Activated naive CD8-positive, alpha-beta T cell treated with anti-CD3 and anti-CD28 coated beads, Interleukin-2, amount 50 U/mL, for 16 hours (primary cell): Measurements from ENCODE around the gene CRK.

Experiments
- DNase-seq: peaks from one replicate; pipeline ENCODE4 v3.0.0-alpha.2; 2020; ENCODE audit warnings: low read depth, low spot score

The CRK gene

GRCh38 chr17:1486802-1487695, 31.0 kb upstream of the CRK start:
- DNase-seq: peak; percentile 40

- no peak for DNase-seq
Measured at GRCh38 chr17:1485423-1486376, 29.7 kb upstream of the CRK start.

DNA sequence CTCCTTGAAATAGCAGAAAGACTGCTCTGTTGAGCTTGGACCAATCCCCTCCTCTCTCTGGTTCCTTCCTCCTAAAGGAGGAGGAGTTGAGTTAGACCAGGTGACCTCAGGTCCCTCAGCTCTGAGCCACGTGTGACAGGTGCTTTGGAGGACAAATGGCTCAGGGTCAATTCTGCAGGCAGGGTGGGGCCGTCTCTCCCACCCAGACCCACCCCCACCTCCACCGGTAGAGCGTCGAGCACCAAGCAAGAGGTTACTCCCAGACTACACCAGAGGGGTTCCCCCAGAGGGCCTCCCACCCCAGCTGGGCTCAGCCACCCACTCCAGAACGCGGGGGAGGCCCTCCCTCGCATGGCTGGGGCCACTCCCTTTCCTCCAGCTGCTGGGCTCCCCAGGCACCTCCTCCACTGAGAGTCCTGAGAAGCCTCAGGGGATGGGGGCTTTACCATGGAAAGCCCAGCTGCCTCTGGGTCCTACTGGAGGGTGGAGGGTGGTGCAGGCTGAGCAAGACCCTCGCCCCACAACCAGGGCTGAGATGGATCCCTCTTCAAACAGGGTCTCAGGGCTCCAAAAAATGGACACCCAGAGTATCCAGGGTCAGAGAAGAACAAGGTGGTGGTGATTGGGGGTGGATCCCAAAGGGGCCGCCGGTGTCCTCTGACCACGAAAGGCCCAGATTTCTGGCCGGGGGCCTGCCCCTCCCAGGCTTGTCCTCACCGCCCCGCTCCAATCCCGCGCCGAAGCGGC, 28.8 kb upstream of the CRK start:
- DNase-seq: no peak

- DNase-seq: no peak
Measured at GRCh38 chr17:1484060-1484535, 28.1 kb upstream of the CRK start.

DNA sequence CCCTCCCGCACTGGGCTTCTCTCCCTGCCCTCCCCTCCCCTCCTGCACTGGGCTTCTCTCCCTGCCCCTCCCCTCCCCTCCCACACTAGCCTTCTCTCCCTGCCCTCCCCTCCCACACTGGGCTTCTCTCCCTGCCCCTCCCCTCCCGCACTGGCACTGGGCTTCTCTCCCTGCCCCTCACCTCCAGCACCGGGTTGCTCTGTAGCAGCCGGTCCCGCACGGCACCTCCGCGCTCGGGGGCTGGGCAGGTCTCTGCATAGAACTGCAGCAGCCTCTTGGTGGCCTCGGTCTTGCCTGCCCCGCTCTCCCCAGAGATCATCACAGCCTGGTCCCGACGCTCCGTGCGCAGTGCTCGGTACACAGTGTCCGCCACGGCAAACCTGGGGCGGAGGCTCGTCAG, 26.6 kb upstream of the CRK start:
- DNase-seq: no peak

DNA sequence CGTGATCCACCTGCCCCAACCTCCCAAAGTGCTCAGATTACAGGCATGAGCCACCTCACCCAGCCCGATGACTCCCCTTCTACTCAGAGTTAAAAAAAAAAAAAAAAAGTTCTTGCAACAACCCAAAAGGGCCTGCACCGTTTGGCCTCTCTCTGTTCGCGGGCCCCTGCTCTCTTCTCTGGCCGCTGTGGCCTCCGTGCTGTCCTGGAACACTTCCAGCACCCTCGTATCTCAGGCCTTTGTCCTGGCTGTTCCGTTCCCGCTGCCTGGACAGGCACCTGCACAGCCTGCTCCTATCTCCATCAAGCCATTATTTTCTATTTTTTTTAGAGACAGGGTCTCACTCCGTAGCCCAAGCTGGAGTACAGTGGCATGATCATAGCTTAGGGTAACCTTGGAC, 25.7 kb upstream of the CRK start:
- DNase-seq: no peak

GRCh38 chr17:1480747-1481465, 24.9 kb upstream of the CRK start:
- no peak for DNase-seq

DNA sequence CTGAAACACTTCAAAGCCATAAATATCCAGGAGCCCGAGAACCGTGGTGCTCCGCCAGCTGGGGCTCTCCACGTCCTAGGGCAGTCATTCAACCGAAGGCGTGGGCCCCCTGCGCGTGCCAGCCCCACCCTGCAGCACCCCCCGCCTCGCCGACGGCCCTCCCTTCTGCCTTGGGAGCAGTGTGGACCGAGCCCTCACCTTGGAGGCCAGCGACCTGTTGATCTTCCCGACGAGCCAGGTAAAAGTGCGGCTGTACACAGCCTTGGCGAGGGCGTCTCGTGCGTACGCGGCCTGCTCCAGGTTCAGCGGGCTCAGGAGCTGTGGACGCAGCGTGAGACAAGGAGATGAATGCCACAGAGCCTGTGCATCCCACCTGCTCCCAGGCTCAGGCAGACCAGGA, 22.4 kb upstream of the CRK start:
- no peak for DNase-seq

GRCh38 chr17:1475321-1475854, 19.4 kb upstream of the CRK start:
- no peak for DNase-seq

DNA sequence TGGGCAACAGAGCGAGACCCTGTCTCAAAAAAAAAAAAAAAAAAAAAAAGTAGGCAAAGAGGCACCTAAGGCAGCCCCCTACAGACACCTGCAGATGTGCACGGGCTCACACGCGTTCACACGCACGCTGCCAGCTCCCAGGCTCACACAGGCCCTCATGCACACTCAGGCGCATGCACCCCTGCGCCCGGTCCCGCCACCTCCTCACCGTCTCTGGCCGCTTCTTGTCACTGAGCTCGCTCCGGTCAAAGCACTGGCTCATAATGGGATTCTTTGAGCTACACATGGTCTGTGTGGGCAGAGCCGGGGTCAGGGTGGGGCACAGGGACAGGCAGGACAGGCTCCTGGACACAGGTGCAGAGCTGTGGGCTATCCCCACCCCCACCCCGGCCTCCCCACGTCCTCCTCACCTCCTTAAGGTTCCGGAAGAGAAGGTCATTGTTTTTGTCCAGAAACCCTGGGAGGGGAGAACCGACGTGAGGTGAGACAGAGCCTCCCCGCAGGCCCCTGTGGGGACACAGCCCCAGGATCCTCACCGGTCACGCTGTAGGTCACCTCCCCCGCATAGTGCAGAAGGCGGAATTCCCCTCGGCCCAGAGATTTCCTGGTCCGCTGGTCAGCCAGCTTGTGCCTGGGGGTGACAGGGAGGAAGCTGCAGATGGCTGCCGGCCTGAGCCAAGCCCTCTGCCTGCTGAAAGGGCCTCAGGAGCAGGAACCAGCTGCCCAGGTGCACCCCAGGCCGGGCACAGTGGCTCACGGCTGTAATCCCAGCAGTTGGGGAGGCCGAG, 18.6 kb upstream of the CRK start:
- DNase-seq: no peak

DNA sequence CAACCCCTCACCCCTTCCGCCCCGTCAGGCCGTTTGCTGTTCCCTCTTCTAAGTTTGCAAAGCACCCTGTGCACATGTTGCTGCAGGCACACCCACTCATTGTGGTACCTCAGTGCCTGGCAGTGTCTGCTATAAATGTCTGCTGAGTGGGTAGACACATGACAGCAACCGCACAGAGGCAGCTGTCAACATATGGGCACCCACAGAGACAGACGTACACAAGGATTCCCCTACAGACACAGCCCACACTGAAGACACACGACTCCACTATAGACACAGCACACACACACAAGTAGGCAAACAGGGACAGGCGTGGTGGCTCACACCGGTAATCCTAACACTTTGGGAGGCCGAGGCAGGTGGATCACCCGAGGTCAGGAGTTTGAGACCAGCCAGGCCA, 17.8 kb upstream of the CRK start:
- no peak for DNase-seq

- no peak for DNase-seq
Measured at GRCh38 chr17:1473170-1473569, 17.1 kb upstream of the CRK start.

GRCh38 chr17:1471911-1472821, 16.1 kb upstream of the CRK start:
- no peak for DNase-seq

DNA sequence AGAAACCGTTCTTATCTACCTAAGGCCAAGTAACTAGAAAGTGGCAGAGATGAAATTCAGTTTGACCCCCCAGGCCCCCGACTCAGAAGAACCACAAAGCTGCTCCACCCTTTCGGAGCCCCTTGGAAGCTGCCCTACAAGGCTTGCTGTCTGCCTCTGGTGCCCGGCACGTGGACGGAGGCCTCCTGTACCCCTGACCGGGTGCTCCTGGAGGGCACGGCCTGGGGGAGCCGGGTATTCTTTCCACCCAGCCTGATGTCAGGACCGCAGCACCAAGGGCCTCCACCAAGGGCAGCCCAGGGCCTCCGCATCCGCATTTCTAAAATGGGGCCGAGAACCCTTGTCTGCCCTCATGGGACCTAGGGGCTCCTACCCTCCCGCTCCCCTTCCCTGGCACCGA, 15.5 kb upstream of the CRK start:
- DNase-seq: no peak

- DNase-seq: no peak
Measured at GRCh38 chr17:1470755-1471462, 14.9 kb upstream of the CRK start.

DNA sequence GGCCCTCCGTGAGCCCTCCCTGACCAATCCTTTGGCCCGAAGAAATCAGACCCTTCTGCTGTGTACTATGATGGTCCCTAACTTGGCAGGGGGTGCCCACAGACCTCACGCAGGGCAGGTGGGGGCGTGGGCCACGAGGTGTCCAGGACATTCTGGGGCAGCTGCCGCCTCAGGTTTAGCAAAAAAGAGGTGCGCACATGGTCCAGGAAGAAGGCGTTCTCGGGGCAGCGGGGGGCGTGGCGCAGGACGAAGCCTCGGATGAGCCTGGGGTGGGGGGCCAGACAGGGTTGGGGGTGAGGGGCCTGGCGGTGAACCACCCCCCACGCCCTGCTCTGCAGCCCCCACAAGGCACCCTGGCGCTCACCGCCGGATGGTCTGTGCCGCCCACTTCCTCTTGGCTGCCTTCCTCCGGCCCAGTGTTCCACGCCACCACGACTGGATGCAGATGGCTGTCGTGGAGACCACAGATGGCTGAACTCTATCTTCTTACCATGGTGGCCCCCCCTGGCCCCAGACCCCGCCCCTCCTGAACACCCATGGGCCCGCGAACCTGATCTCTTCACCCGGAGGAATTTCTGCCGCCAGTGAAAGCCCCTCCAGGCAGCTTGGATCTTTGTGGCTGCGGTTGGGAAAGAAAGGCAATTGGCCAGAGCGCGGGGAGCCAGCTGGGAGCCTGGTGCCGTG, 14.2 kb upstream of the CRK start:
- DNase-seq: no peak

- no peak for DNase-seq
Measured at GRCh38 chr17:1469231-1469852, 13.3 kb upstream of the CRK start.
